Activated B cell treated with CpG ODN at 0.5 μM for 24 hours (primary cell): ENCODE results near the gene FZD2. TPM values are rescaled to one million over a fixed set of nuclear protein-coding genes. Genes with fewer than 3 reads are reported as not detected.

Source experiments
- ATAC-seq: fragments of 200-7000 bp; cut with Tn5 transposase; one replicate; pipeline ENCODE4 v1.10.0; 2021; ENCODE audit warnings: low read depth, mild to moderate bottlenecking, moderate library complexity
- CTCF ChIA-PET: fragments of 350-600 bp; sonication (Branson Sonifier 250); formaldehyde crosslinking; loops from one replicate; lab custom pipeline; 2021; ENCODE audit warnings: antibody characterized with exemption; lab: Charles Lee
- POLR2A ChIA-PET: fragments of 350-600 bp; sonication (Branson Sonifier 250); formaldehyde crosslinking; loops from one replicate; lab custom pipeline; 2021; ENCODE audit warnings: antibody characterized with exemption; lab: Charles Lee
- DNase-seq: peaks from one replicate; pipeline ENCODE4 v3.0.0; 2022
- H3K27ac Mint-ChIP-seq: one replicate; pipeline ENCODE4 v1.8.0; 2020; ENCODE audit warnings: mixed read lengths
- H3K27me3 Mint-ChIP-seq: one replicate; pipeline ENCODE4 v1.8.0; 2021; ENCODE audit warnings: mixed read lengths
- H3K36me3 Mint-ChIP-seq: one replicate; pipeline ENCODE4 v1.8.0; 2021; ENCODE audit warnings: low read depth, mixed read lengths
- H3K4me1 Mint-ChIP-seq: one replicate; pipeline ENCODE4 v1.8.0; 2021; ENCODE audit warnings: mixed read lengths
- H3K4me3 Mint-ChIP-seq: one replicate; pipeline ENCODE4 v1.8.0; 2020; ENCODE audit warnings: mild to moderate bottlenecking, mixed read lengths
- H3K9me3 Mint-ChIP-seq: one replicate; pipeline ENCODE4 v1.8.0; 2020; ENCODE audit warnings: mixed read lengths
- CTCF ChIP-seq: fragments of 200-600 bp; IDR thresholded peaks from one replicate; pipeline ENCODE4 v1.8.0; 2022; ENCODE audit warnings: antibody characterized with exemption, mild to moderate bottlenecking
- intact Hi-C: fragments of 100-400 bp; cut with micrococcal nuclease; formaldehyde crosslinking; loops from one replicate; pipeline ENCODE4 v1.15.1; 2024
- total RNA-seq: library from RNA; stranded (reverse); gene quantifications from 2 replicates; pipeline ENCODE4 v1.2.3, GENCODE V29; 2022

Gene FZD2
- total RNA-seq, 1 donor from 2014 or later: 0.91 TPM

- ATAC-seq (no peak), DNase-seq (no peak)
- ChIA-PET POLR2A (interaction anchor here (0.5 kb wide), 1 partner anchor 108 kb away, joined by 3 read pairs; no protein-coding TSS in a partner anchor), CTCF (interaction anchor here (0.6 kb wide), 1 partner anchor 59 kb away, joined by 4 read pairs; no protein-coding TSS in a partner anchor)
- Mint-ChIP-seq H3K36me3 (no peaks in the 10 kb centered on the region), H3K4me1 (no peaks in the 10 kb centered on the region), H3K9me3 (no peaks in the 10 kb centered on the region), H3K4me3 (no peak overlapping the region), H3K27me3 (peaks cover 17% of the 10 kb centered on the region), H3K27ac (no peak overlapping the region)
- no peak for TF ChIP-seq CTCF
- intact Hi-C loops: no loop called here
These were observed 33.9 kb downstream of the FZD2 start for GRCh38 chr17:44591206-44591605.

GRCh38 chr17:44593156-44593555, 35.9 kb downstream of the FZD2 start:
- intact Hi-C loops: no loop called here
- POLR2A ChIA-PET: no interaction called here

GRCh38 chr17:44595216-44595775, 38.0 kb downstream of the FZD2 start:
- Mint-ChIP-seq H3K4me1 (no peaks in the 10 kb centered on the region), H3K4me3 (no peak overlapping the region), H3K36me3 (no peaks in the 10 kb centered on the region), H3K27ac (no peak overlapping the region), H3K9me3 (no peaks in the 10 kb centered on the region), H3K27me3 (peaks cover 23% of the 10 kb centered on the region)
- ATAC-seq: no peak
- no peak for TF ChIP-seq CTCF
- ChIA-PET POLR2A (interaction anchor here (1.1 kb wide), 1 partner anchor 38 kb away, joined by 3 read pairs; the partner anchor contains the start of gene FZD2), CTCF (no interaction called here)
- DNase-seq: no peak
- intact Hi-C loops: no loop called here

More at GRCh38 chr17:44593156-44593555, 35.9 kb downstream of the FZD2 start:
- no peak overlapping the region for H3K4me3 Mint-ChIP-seq
- ATAC-seq (no peak), DNase-seq (no peak)
- CTCF ChIA-PET: no interaction called here
- H3K4me1 Mint-ChIP-seq: no peaks in the 10 kb centered on the region
- H3K27ac Mint-ChIP-seq: no peak overlapping the region
- no peak for TF ChIP-seq CTCF
- H3K9me3 Mint-ChIP-seq: no peaks in the 10 kb centered on the region
- no peaks in the 10 kb centered on the region for H3K36me3 Mint-ChIP-seq
- H3K27me3 Mint-ChIP-seq: peaks cover 23% of the 10 kb centered on the region

GRCh38 chr17:44598329-44598728, 41.0 kb downstream of the FZD2 start:
- POLR2A ChIA-PET: interaction anchor here (0.6 kb wide), 1 partner anchor 187 kb away, joined by 3 read pairs; no protein-coding TSS in a partner anchor
- ATAC-seq (no peak), DNase-seq (no peak)
- no peak overlapping the region for H3K27ac Mint-ChIP-seq
- peaks cover 16% of the 10 kb centered on the region for H3K27me3 Mint-ChIP-seq
- no peaks in the 10 kb centered on the region for H3K36me3 Mint-ChIP-seq
- H3K4me1 Mint-ChIP-seq: no peaks in the 10 kb centered on the region
- no peak overlapping the region for H3K4me3 Mint-ChIP-seq
- CTCF ChIA-PET: no interaction called here
- H3K9me3 Mint-ChIP-seq: no peaks in the 10 kb centered on the region
- no peak for TF ChIP-seq CTCF
- intact Hi-C loops: no loop called here

GRCh38 chr17:44598932-44599297, 41.6 kb downstream of the FZD2 start:
- Mint-ChIP-seq H3K4me3 (no peak overlapping the region), H3K36me3 (no peaks in the 10 kb centered on the region), H3K27ac (no peak overlapping the region), H3K9me3 (no peaks in the 10 kb centered on the region), H3K4me1 (no peaks in the 10 kb centered on the region), H3K27me3 (peaks cover 15% of the 10 kb centered on the region)
- no peak for DNase-seq
- no peak for ATAC-seq
- no peak for TF ChIP-seq CTCF
- ChIA-PET POLR2A (interaction anchor here (0.6 kb wide), 1 partner anchor 186 kb away, joined by 3 read pairs; no protein-coding TSS in a partner anchor), CTCF (no interaction called here)
- intact Hi-C loops: no loop called here
